HL-60 (cell line): ENCODE results near the gene UTY.

Experiments used
- CTCF ChIP-seq: IDR thresholded peaks from one replicate; pipeline ENCODE4 v1.5.1; 2011; ENCODE audit warnings: low read length, control low read depth, inconsistent platforms; ENCODE audit not compliant: insufficient read depth
- REST ChIP-seq: IDR thresholded peaks from 2 replicates; pipeline ENCODE4 v1.6.1; 2012; ENCODE audit warnings: low read depth; ENCODE audit not compliant: insufficient replicate concordance

- no peak for TF ChIP-seq CTCF
- TF ChIP-seq REST = no peak
These were observed 43.6 kb downstream of the UTY start for GRCh38 chrY:13435968-13436937.
